ENCODE results near the gene HMSD. TPM values are rescaled to one million over a fixed set of nuclear protein-coding genes. Genes with fewer than 3 reads are reported as not detected.

HMSD gene
- total and polyA plus RNA-seq, 2 of the 4 experiments (the other 2 are of a cell fraction): 0.17 to 0.36 TPM

DNA sequence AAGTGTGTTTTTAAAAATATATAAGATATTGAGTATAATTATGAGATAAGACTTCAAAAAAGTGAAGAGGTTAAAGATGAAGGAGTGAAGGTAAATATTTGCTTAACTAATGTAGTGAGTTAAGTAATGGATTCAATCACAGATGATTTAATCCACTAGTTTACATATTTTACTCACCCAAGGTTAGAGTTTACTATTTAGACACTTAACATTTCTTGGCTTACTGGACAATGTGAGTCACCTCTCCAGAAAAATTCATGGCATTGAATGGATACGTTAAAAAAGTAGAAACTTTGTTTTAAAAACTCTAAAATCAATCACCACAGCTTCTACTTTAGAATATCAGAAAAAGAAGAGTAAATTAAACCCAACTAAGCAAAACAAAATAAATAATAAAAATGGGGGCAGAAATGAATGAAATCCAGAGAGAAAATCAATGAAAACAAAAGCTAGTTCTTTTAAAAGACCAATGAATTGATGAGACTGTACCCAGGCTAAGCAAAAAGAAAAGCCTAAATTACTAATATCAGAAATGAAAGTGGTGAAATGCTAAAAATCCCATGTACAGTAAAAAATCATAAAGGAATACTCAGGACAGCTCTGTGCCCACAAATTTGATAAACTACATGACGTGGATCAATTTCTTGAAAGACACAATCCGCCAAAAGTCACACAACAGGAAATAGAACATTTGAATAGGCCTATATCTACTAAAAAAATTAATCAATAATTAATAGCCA is 1.9 kb upstream of the HMSD start:
- ChIA-PET CTCF (no interaction called here), POLR2A (ENCODE audit: unreplicated experiment) (interaction anchor here (0.6 kb wide), 2 partner anchors 11 to 1191 kb away, joined by 3 read pairs; no protein-coding TSS in a partner anchor)
- Histone ChIP-seq H4K8ac (ENCODE audit: low read depth in 2 of 2, low read length in 2 of 2) (no peak overlapping the region), H3K9me1 (ENCODE audit: insufficient read depth, low read length) (no peaks in the 10 kb centered on the region), H2BK5ac (ENCODE audit: low read depth, low read length, poor library complexity, severe bottlenecking) (no peak overlapping the region), H3K18ac (ENCODE audit: low read depth, low read length) (no peak overlapping the region), H3K27me3 (ENCODE audit: control insufficient read depth, insufficient read depth, low read length) (peaks cover 4% of the 10 kb centered on the region), H3K9ac (ENCODE audit: low read depth, low read length) (no peak overlapping the region), H4K91ac (ENCODE audit: insufficient read depth, low read depth, low read length) (no peak overlapping the region), H3K79me1 (ENCODE audit: low read depth in 1 of 2, low read length in 2 of 2) (no peaks in the 10 kb centered on the region), H2BK120ac (ENCODE audit: low read depth, low read length) (no peak overlapping the region), H3K4me1 (ENCODE audit: control insufficient read depth, insufficient read depth, low read length) (no peaks in the 10 kb centered on the region), H2AK9ac (replicated peaks; ENCODE audit: low read depth, low read length, poor library complexity) (no peak overlapping the region), H3K27ac (ENCODE audit: insufficient read depth, low read length) (no peak overlapping the region), H3K14ac (replicated peaks; ENCODE audit: low read depth, low read length) (no peak overlapping the region), H3K23ac (ENCODE audit: low read depth, low read length) (no peak overlapping the region), H3K4me2 (ENCODE audit: low read depth, low read length) (no peak overlapping the region), H3K56ac (ENCODE audit: extremely low read depth, insufficient read depth, low read length) (0 out of 2 replicates have a peak overlapping the region, but pooled peaks have one; percentile 17), H3K4ac (ENCODE audit: low read depth, low read length) (no peak overlapping the region), H2BK15ac (ENCODE audit: low read depth, low read length) (no peak overlapping the region), H2AK5ac (ENCODE audit: low read depth, low read length) (no peak overlapping the region), H2AFZ (replicated peaks; ENCODE audit: low read length, poor library complexity) (no peak overlapping the region), H4K5ac (ENCODE audit: low read depth, low read length) (no peak overlapping the region), H4K20me1 (ENCODE audit: insufficient read depth, low read length) (no peaks in the 10 kb centered on the region), H3K4me3 (ENCODE audit: insufficient read depth, low read depth, low read length) (no peak overlapping the region), H3K9me3 (ENCODE audit: control insufficient read depth, insufficient read depth, low read length) (no peaks in the 10 kb centered on the region), H2BK20ac (ENCODE audit: low read depth, low read length) (no peak overlapping the region), H3K36me3 (ENCODE audit: control insufficient read depth, insufficient read depth, low read length) (no peaks in the 10 kb centered on the region)
- no CpG with 5 or more reads among the region's 3 CpGs for WGBS, 2 experiments (ENCODE audit: extremely low coverage in 2 of 2, insufficient read length in 1 of 2)
- DNase-seq (peak; percentile 44), ATAC-seq (ENCODE audit: low read depth) (peak; percentile 53; the same call in 1 of the 2 replicates)
- dilution Hi-C loops (cut with HindIII; ENCODE audit: low sequenced_read_pairs, unreplicated experiment): no loop called here
- intact Hi-C loops (cut with micrococcal nuclease): no loop called here
- in situ Hi-C loops (cut with MboI; ENCODE audit: low sequenced_read_pairs): no loop called here
- no peak for TF ChIP-seq POLR2A (IDR thresholded peaks at IDR 0.05; ENCODE audit: low read depth, low read length)
- TF ChIP-seq USF2 (IDR thresholded peaks at IDR 0.05; ENCODE audit: low read depth, low read length): no peak
- TF ChIP-seq FOS (IDR thresholded peaks at IDR 0.05; ENCODE audit: low read depth, low read length): no peak
- no peak for TF ChIP-seq MAFK (IDR thresholded peaks at IDR 0.05; ENCODE audit: low read depth, low read length)
- no peak for TF ChIP-seq CHD1 (IDR thresholded peaks at IDR 0.05; ENCODE audit: low read depth, low read length)
- no peak for TF ChIP-seq RAD21 (IDR thresholded peaks at IDR 0.05; ENCODE audit: low read length)
- no peak for TF ChIP-seq NFE2L2 (IDR thresholded peaks at IDR 0.05; ENCODE audit: low read depth, low read length)
- TF ChIP-seq, protein P1, sequence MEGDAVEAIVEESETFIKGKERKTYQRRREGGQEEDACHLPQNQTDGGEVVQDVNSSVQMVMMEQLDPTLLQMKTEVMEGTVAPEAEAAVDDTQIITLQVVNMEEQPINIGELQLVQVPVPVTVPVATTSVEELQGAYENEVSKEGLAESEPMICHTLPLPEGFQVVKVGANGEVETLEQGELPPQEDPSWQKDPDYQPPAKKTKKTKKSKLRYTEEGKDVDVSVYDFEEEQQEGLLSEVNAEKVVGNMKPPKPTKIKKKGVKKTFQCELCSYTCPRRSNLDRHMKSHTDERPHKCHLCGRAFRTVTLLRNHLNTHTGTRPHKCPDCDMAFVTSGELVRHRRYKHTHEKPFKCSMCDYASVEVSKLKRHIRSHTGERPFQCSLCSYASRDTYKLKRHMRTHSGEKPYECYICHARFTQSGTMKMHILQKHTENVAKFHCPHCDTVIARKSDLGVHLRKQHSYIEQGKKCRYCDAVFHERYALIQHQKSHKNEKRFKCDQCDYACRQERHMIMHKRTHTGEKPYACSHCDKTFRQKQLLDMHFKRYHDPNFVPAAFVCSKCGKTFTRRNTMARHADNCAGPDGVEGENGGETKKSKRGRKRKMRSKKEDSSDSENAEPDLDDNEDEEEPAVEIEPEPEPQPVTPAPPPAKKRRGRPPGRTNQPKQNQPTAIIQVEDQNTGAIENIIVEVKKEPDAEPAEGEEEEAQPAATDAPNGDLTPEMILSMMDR (conservative IDR thresholded peaks at IDR 0.05; ENCODE audit: low read depth, low read length): no peak
- no peak for TF ChIP-seq RFX5 (IDR thresholded peaks at IDR 0.05; ENCODE audit: low read depth, low read length)
- TF ChIP-seq RCOR1 (IDR thresholded peaks at IDR 0.05; ENCODE audit: insufficient replicate concordance, low read length): no peak
- no peak for TF ChIP-seq ELK1 (IDR thresholded peaks at IDR 0.05; ENCODE audit: borderline replicate concordance, low read depth, low read length)
- no peak for TF ChIP-seq MAZ (IDR thresholded peaks at IDR 0.05; ENCODE audit: borderline replicate concordance, low read depth, low read length)
- TF ChIP-seq SMC3 (IDR thresholded peaks at IDR 0.05; ENCODE audit: low read depth, low read length): no peak
- TF ChIP-seq MXI1 (IDR thresholded peaks at IDR 0.05; ENCODE audit: borderline replicate concordance, low read depth, low read length): no peak
- TF ChIP-seq CEBPB (IDR thresholded peaks at IDR 0.05; ENCODE audit: low read depth, low read length): no peak
- no peak for TF ChIP-seq BHLHE40 (IDR thresholded peaks at IDR 0.05; ENCODE audit: low read depth, low read length)
- no TSS peak for BruUV-seq (replicated peaks)

Data from IMR-90 (cell line).